Loucy (cell line): ENCODE measurements around the gene MAP1B.

Experiments
- CTCF ChIP-seq: fragments of 200-600 bp; sonication (generic); conservative IDR thresholded peaks from 2 replicates; pipeline ENCODE4 v1.5.1; 2014; ENCODE audit warnings: mild to moderate bottlenecking, antibody characterized with exemption, low read length
- EZH2phosphoT487 ChIP-seq: fragments of 200-600 bp; IDR thresholded peaks from 2 replicates; pipeline ENCODE4 v1.6.1; 2018; ENCODE audit warnings: antibody characterized with exemption, mild to moderate bottlenecking, moderate library complexity, borderline replicate concordance

- TF ChIP-seq CTCF (no peak), EZH2phosphoT487 (no peak)
These were observed 73.7 kb downstream of the MAP1B start for GRCh38 chr5:72180925-72181324.
